Stimulated activated CD4-positive, alpha-beta T cell treated with anti-CD3 and anti-CD28 coated beads, TNF-alpha, amount 100 ng/mL, for 24 hours (primary cell): Measurements from ENCODE around the gene LRRC10B.
A peak's percentile ranks its signal among the peaks of the same experiment; 100 is the strongest.

Experiments used
- DNase-seq, 3 experiments: peaks; one replicate each; pipeline ENCODE4 v3.0.0-alpha.2; 2020; ENCODE audit warnings: low read depth in 3 of 3

The LRRC10B gene

DNA sequence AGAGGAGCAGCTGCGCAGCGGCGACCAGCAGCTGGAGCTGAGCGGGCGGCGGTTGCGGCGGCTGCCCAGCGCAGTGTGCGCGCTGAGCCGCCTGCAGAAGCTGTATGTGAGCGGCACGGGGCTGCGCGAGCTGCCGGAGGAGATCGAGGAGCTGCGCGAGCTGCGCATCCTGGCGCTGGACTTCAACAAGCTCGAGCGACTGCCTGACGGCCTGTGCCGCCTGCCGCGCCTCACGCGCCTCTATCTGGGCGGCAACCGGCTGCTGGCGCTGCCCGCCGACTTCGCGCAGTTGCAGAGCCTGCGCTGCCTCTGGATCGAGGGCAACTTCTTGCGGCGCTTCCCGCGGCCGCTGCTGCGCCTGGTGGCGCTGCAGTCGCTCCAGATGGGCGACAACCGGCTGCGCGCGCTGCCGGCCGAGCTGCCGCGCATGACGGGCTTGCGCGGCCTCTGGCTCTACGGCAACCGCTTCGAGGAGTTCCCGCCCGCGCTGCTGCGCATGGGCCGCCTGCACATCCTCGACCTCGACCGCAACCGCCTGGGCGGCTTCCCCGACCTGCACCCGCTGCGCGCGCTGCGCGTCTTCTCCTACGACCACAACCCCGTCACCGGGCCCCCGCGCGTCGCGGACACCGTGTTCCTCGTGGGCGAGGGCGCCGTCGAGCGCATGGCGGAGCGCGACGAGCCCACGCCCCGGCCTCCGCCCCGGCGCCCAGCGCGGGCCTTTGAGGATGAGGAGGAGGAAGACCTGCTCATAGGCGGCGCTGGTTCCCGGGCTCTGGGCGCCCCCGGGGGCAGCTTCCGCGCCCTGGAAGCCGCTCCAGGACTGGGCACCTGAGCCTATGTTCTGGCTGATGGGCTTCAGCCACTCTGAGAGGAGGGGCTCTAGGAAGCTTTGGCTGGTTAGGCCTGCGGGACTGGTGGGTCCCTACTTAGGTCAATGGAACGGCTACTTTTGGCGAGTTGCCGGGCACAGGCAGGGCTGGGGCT, 787 bp downstream of the LRRC10B start:
- peak; percentile 25 to 75 (median 54) for DNase-seq

DNA sequence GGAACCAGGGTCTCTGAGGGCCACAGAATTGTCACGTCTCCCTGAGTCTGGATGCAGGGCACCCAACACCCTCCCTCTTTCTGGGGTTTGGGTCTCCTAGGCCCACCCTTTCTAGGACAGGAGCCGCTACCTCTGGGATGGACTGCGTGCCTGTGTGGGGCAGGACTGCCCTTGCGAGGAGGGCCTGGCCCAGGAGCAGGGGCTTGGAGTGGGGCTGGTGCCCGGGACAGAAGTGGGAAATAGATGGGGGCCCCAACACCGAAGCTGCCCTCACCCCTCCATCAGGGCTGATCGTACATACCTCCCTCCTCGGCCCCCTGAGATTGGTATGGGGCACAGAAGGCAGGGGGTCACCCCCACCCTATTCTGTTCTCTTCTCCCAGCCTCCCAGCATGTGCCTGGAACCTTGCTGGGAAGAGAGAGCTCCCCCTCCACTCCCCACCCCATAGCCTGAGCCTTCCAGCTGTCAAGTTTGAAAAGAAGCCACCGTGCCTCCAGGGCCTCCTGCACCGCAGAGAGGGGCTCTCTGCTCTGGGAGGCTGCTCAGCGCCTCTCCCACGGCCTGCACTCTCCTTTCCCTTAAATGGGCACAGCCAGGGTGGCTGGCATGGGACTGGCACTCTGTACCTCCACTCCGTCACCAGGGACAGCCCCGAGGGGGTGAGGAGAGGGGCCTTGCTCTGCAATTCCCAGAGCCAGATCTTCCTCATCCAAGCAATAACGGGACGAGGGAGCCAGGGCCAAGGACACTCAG, 1.8 kb downstream of the LRRC10B start:
- no peak for DNase-seq

DNA sequence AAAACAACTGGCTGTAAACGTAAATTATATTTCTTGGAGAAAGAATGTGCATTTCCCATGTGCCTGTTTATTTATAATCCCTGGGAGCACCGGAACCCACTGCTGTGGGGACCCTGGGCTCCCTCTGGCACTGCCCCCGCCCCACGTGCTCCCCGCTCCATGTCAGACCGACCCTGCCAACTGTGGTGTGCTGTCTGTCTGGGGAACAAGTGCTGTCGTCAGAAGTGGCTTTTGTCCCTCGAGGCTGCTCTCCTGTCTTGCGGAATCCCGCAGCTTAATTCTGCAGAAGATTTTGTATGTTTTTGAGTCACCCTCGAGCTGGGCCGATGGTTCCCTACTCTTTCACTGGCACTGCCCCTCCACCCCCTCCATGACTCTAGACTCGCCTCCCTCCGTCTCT, 2.4 kb downstream of the LRRC10B start:
- DNase-seq: no peak

DNA sequence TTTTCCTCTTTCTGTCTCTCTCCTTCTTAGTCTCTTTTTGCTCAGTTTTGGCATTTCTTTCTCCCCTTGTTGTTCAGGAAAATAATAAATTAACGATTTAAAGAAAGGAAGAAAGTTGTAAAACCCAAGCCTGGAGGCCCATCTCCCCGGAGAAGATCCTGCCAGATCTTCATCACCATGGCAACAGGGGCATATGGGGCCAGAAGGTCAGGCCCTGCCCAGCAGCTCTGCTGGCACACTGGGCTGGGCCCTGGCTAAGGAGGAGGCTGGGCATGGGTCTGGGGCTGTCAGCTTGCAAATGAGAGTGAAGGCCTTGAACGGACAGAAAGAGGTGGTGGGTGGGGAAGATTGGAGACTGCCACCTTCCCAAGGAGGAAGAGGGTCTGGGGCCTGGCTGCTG, 2.8 kb downstream of the LRRC10B start:
- DNase-seq: no peak

DNA sequence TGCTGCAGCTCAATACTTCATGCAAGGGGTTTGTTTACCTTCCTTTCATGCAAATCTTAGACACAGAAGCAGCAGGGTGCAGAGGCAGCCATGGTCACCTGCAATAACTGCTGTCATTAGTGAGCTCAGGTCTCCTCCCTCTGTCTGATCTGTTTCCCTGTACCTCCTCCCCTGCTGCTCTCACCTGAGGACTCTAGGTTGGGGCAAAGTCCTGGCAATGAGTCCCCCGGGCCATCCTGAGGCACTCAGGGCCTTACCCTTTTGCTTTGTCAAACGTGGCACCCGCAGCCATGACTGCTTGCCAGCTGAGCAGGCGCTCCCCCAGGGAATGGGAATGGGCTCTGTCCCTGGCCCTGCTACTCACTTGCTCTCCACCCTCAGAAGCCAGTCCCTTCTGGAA, 3.9 kb downstream of the LRRC10B start:
- no peak for DNase-seq

DNA sequence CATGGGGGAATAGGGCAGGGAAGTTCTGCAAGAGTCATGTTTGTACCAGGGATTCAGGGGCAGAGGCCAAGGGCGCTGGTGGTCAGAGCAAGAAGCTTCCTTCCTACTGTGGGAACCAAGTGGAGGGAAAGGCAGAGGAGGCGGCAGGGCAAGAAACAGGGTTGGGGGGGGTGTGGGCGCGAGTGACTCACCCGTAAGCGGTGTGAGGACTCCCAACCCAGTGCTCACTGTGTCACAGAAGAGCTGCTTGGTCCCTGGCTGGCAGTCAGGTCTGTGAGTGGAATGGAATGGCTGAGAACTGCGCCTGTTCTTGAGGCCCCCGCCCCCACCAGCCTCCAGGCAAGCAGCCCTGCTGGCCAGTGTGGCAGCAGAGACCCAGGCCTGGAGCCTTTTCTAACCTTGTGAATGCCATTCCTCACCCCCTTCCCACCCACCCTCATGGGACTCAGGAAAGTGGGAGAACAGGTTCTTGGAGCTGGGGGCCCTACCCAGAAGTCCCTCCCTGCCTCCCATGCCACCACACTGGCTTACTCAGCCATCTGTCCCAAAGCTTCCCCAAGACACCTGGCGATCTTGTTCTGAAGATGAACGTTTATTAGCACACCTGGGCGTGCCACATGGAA, 4.7 kb downstream of the LRRC10B start:
- DNase-seq: no peak

DNA sequence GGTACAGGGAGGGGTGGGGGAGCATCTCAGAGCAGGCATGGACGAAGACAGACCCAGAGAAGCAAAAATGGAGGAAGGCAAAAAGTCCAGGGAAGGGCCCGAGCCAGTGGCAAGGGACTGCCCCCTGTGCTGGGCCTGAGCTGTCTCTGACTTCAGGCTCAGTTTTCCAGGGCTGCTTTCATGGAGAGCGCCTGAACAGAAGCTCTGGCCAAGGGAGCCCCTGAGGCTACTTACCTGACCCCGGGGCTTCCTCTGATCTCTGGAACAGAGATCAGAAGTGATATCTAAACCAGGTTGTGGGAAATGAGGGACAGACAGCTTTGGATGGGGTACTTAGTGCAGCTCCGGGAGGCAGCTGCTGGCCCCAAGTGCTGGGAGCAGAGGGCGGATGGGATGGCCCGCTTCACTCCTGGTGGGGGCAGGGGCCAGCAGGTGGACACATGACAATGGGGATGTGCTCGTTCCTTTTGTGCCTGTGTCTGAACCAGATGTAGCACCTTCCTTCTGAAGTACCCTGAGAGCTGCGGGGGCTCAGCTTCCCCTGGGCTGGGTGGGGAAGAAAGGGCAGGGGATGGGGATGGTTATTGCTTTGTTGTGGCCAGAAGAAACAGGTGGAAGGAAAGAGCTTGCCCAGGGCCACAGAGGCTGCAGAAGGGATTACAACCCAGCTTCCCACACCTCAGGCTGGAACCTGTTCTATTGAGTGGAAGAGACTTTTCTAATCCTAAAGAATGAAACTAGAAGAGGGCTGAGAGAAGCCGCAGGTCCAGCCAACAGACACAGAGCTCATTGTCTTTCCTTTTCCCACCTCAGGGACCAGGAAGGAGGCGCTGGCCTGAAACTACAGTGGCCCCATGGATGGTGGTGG, 5.7 kb downstream of the LRRC10B start:
- DNase-seq: no peak

DNA sequence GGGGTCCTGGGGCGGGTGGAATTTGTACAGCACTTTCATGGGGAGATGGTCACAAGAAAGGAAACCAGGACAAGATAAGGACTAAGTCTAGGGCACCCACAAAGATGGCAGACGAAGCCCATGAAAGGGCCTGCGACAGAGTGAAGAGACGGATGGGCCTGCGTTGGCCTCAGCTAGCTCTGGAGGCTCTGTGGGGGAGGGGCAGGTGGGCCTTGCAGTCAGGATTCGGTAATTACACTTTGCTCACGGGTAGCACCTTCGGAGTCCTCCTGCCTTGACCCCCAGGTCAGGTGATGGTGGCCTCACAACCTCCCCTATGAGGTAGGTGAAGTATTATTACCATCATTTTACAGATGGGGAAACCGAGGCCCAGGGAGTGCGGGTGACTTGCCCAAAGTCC, 7.1 kb downstream of the LRRC10B start:
- DNase-seq: no peak

DNA sequence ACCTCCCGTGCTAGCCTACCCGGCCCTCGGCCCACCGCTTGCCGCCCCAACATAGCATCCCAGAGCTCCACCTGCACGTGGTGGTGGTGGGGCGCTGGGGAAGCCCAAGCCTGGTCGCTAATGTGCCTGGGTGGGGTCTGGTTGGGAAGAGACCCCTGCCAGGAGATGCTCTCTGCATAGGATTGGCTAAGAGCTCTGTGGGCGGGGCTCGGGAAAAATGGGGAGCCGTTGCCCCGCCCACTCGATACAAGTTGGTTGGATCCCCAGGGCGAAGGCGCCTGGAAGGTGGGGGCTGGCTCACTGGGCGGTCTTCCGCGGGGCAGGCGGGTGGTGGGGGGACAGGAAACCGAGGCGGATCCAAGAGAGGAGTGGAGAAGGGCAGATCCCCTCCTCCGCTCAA, 7.6 kb downstream of the LRRC10B start:
- no peak for DNase-seq

DNA sequence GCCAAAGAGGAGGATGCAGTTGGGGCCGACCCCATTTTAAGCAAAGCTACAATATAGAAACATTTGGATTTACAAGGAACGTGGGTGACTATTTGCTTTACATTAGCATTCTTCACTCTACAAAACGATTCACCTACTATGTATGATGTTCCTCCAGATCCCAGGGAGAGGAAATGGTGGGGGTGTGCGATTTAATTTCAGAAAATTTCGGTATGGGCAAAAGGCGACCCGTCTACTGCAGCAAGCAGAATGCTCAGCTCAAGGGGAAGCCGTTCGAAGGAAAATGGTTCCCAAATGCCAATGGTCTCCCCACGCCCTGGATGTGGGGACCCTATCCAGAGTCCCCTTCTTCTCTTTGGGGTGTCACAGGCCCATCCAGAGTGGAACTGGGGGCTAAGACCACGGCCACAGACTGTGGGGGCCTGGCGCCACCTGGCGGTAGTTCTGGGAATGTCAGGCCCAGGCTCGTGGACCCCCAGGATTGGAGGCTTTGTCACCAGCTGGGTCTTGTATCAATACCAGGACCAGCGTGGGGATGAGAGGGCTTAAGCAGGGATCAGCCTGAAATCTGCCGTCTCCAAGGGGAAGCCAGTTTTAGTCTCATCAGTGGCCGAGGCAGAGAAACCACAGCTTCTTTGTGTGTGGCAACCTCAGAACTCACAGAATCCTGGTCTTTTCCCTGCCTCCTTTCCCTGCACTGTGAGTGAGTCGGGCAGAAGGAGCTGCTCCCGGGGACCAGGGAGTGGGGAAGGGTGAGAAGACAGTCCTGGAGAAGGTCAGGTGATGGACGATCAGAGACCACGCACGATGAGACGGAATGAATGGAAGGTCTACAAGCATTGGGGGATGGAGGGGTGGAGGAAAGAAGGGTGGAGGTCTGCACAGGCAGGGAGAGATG, 8.4 kb downstream of the LRRC10B start:
- DNase-seq: peak; percentile 20 to 45 (median 28)

DNA sequence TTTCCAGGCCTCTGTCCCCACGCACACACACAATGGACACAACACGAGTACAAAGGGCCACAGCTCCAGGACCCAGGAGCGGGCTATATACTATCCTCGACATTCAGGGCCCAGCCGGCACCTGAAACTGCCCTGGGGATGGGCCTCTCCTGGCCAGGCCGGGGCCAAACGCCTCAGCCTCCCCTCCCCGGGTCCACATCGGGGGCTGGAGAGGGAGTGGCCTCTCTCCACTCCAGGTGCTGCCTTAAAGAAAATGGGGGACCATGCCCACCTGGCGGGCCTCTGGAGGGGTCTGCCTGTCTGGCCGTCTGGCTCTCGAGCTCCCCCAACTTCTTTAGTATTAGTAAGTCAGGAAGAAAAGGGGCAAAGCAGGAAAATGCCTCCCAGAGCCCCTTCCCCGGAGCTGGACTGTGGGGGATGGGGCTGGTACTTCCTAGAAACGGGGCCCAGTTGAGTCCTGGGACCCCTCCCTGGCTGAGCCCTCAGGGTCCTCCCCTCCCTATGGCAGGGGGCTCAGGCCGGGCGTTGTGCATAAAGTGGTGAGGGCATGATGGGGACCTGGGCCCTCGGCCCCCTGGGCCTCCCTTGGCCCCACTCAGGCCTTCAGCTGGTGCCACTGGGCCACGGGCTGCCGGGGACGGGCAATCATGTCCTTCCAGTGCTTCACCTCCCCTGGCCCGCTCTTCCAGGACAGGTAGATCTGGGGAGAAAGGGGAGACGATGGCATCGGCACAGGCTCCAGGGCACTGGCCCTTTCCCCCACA, 9.7 kb downstream of the LRRC10B start:
- no peak for DNase-seq

DNA sequence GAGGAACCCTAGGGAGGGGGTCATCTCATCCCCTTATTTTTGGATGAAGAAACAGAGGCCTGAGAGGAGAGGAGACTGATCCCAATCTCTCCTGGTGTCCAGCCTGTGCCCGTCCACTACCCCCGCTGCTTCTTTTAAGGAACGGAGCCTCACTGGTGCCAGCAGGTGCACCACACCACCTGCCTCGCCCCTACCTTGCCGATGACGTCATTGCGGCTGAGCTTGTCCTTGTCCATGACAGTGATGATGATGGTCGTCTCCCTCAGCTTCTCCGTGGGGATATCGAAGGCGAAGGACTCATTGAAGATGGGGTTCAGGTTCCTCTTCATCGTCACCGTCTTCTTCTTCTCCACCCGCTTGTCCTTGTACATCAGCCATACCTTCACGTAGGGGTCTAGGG, 14.3 kb downstream of the LRRC10B start:
- DNase-seq: no peak

DNA sequence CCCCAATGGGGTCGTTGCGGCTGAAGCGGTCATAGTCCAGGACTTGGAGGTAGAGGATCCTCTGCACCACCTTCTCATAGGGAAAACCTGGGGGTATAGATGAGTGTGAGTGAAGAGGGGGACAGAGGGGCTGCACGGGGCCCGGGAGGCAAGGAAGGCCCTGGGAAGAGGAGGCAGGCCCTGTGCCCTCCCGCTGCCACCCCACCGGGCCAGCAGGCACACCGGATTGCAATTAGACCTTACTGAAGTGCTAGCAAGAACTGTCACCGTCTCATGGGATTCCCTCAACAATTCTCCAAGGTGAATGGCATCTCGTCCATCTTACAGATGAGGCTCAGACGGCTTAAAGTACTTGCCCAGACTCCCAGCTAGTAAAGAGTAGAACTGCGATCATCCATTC, 15.9 kb downstream of the LRRC10B start:
- no peak for DNase-seq

DNA sequence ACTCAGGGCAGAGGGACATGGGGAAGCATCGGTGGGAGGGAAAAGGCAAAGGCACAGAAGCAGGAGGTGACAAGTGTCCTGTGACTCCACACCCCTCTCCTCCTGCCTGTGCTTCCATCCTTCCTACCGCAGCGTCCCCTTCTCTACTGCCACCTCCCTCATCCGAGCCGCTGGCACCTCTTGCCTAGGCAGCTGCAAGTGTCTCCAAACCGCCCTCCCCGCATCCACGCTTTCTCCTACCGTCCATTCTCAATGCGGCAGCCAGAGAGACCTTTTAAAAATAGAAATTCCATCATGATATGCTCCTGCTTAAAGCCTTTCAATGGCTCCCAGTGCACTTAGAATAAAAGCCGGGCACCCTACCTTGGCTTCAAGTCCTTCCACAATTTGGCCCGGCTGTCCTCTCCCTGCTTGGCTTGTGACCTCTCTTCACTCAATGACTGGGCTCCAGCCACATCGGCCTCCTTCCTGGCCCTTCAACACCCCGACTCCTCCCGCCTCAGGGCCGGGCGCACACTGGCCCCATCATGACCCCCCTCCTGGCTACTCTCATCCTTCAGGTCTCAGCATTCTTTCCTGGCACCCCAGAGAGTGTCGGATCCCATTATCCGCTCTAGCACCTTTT, 16.5 kb downstream of the LRRC10B start:
- no peak for DNase-seq

DNA sequence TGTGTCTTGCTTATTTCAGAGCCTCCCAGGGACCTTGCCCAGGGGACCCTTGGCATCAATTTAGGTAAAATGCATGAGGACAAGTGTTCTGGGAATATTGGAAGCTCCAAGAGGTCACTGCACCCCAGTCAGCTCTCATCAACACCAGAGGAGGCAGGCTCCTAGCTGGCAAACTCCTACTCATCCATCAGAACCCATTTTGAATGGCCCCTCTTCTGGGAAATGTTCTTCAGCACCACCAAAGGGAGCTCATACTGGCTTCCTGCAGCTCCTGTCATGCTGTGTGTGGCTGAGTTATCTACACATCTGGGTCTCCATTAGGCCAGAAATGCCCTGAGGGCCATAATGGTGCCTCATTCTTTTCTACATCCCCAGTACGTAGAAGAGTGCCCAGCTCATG, 17.7 kb downstream of the LRRC10B start:
- DNase-seq: no peak

DNA sequence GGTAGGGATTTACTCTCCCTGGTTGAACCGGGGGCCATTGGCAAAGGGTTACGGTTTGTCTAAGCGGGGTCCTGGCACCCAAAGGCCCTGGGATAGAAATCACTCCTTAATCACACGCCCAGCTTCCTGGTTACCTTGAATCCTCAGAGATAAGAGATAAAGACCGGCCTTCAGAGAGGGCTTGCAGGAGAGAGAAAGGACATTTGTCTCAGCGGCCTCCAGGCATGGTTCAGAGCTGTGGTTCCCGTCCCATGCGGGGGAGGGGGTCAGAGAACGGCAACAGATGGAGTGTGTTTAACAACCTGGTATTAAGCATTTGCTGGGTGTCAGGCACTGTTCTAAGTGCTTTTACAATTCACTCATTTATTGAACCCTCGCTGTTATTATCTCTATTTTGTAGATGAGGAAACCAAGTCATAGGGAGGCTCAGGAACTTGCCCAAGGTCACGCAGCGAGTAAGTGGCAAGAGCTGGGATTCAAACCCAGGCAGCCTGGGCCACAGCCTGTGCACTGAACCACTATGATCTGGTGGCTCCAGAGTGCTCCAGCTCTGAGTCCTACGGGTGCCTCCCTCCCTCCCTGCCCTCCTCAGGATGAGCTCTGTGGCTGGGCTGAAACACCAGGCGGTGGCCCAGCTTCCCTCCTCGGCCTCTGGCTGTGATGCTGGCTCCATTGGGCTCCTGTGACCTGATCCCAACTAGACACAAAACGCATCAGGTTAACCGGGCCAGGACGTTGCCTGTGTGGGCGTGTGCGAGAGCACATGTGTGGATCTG, 18.6 kb downstream of the LRRC10B start:
- DNase-seq: no peak

DNA sequence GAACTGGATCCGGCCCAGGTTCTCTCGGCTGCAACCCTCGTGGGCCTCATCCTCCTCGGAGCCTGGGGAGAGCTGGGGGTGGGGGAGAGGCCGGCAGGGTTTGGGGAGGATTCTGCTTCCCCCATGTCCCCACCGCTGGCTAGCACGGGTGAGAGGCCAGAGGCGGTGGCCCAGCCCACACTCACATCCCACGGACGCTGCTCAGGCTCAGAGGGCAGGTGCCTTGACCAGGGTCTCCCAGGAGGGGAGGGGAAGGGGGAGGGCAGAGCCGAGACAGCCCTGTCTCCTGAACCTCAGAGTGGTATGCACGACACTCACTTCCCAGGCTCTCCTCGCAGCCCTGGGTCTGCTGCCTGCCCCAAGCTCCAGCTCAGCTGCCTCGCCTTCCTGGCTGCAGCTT, 19.6 kb downstream of the LRRC10B start:
- no peak for DNase-seq

DNA sequence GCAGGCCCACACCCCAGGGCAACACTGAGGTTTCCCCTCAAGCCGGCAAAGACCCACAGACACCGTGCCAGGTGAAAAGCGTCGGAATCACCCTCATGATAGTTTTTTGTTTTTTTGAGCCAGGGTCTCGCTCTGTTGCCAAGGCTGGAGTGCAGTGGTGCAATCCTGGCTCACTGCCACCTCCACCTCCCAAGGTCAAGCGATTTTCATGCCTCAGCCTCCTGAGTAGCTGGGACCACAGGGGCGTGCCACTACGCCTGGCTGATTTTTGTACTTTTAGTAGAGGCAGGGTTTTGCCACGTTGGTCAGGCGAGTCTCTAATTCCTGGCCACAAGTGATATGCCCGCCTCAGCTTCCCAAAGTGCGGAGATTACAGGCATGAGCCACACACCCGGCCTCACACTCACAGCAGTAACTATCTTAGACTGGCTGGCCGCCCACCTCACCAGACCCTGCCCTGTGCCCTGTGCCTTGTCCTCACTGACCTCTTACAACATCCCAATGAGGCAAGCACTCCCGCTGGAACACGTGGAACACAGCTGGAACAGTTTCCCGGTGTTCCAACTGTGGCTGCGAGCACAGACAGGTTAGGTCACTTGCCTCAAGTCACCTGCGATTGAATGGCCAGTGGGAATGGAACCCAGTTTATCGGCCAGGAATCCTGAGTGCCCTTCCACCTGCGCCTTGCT, 21.1 kb downstream of the LRRC10B start:
- DNase-seq: no peak
